ENCODE measurements around the gene FTHL17.

The FTHL17 gene

DNA sequence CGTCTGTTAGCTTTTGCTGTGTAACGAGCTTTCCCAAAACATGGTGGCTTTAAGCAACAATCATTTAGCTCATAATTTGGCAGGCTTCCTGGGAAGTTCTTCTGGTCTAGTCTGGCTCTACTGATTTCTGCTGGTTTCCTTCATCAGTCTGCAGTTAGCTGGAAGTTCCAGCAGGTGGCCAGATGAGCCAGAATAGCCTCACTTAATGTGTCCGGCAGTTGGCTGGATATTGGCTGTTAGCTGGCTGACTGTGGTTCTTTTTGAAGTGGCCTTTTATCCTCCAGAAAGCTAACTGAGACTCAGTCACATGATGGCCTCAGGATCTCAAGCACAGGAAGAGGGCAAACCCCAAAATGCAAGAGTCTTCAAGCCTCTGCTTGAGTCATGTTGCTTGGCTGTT, 34.9 kb downstream of the FTHL17 start:
- DNase-seq = peak; percentile 4

DNA sequence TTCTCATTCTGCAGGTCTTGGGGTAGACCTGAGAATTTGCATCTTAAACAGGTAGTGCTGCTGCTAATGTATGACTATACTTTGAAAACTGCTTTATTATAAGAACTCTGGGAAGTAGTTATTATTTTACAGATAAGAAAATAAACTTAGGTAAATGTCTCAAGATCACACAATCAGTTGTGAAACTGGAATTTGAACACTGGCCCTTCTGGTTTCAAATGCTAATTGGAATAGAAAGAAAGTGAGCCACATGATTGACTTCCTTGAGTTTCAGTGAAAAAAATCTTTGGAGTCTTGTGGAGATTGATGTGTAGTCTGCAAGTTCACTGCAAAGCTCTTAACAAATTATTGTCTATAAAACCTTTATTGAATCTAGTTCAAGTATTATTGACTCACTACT, 44.5 kb downstream of the FTHL17 start:
- no peak for DNase-seq

DNA sequence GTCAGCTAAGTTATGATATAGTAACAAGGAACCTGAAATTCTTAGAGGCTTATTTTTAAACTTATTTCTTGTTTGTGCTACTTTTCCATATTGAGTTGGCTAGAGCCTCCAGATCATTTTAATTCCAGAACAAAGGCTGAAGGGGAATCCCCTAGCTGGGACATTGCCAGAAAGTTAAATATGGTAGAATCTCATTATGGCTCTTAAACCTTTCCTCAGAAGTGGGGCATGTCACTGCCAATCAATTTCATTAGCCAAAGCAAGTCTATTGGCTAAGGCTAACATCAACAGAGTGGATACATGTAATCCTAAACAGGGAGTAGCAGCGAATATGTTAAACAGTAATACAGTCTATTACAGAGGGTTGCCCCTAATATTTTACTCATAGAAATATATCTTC, 47.0 kb downstream of the FTHL17 start:
- DNase-seq = no peak

DNA sequence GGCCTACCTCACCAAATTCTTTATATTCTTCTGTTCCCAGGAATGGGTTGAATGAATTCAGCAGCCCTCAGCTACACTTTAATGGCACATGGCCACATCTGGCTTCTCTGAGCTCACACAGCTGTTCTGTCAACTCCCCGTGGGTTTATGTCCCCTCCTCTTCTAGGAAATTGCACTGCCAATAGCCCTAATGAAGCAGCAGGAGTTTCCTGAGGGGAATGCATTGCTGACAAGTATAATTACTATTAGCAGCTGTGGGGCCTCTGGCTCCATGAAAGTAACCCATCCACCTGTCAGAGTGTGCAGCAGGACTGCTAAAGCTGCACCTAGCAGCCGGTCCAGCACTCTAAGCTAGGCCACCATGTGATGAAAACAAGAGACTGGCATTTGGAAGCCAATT, 50.3 kb downstream of the FTHL17 start:
- DNase-seq = no peak
